Sigmoid colon (tissue), 7 donors: ENCODE measurements around the gene ESR1. TPM values are rescaled to one million over a fixed set of nuclear protein-coding genes. Genes with fewer than 3 reads are reported as not detected.

ENCODE experiments used
- DNase-seq: peaks from one replicate; pipeline ENCODE4 v3.0.0-alpha.2; 2019
- H3K27ac ChIP-seq, 4 donors: fragments of 200-600 bp; sonication (generic); one replicate each; pipeline ENCODE4 v1.5.1; 2016 to 2019; ENCODE audit warnings: mild to moderate bottlenecking in 1 of 4
- H3K27me3 ChIP-seq, 3 donors: fragments of 200-600 bp; sonication (generic); one replicate each; pipeline ENCODE4 v1.5.1; 2019; ENCODE audit warnings: mild to moderate bottlenecking in 1 of 3
- H3K36me3 ChIP-seq, 4 donors: fragments of 200-600 bp; sonication (generic); one replicate each; pipeline ENCODE4 v1.5.1; 2016 to 2019
- H3K4me1 ChIP-seq, 4 donors: fragments of 200-600 bp; sonication (generic); one replicate each; pipeline ENCODE4 v1.5.1; 2017 to 2019
- H3K4me3 ChIP-seq, 4 donors: fragments of 200-600 bp; sonication (generic); one replicate each; pipeline ENCODE4 v1.5.1; 2017 to 2019; ENCODE audit warnings: mild to moderate bottlenecking in 2 of 4, moderate library complexity in 1 of 4
- H3K9me3 ChIP-seq, 4 donors: fragments of 200-600 bp in 3 of 4; sonication (generic) in 3 of 4; one replicate each; pipeline versions ENCODE4 v1.5.1 to v1.6.1; 2013 to 2019
- CTCF ChIP-seq, 4 experiments: fragments of 450-650 bp in 3 of 4; fragments of 200-600 bp in 1 of 4; IDR thresholded peaks; one replicate each; pipeline ENCODE4 v1.5.1; 2016 to 2019; ENCODE audit warnings: antibody characterized with exemption in 4 of 4, mild to moderate bottlenecking in 3 of 4, moderate library complexity in 2 of 4
- EP300 ChIP-seq, 4 donors: sonication (generic); formaldehyde crosslinking; IDR thresholded peaks; one replicate each; pipeline ENCODE4 v1.6.1; 2017; ENCODE audit warnings: antibody characterized with exemption in 4 of 4
- POLR2A ChIP-seq, 2 donors: fragments of 450-650 bp; IDR thresholded peaks; one replicate each; pipeline ENCODE4 v1.6.1; 2016; ENCODE audit warnings: antibody characterized with exemption in 2 of 2, mild to moderate bottlenecking in 2 of 2, moderate library complexity in 2 of 2
- POLR2AphosphoS5 ChIP-seq, 4 donors: sonication (generic); formaldehyde crosslinking; IDR thresholded peaks; one replicate each; pipeline ENCODE4 v1.6.1; 2017; ENCODE audit warnings: antibody characterized with exemption in 4 of 4
- WGBS, 2 donors: extraction: QIAGEN DNeasy Blood & Tissue Kit; methylation state at CpG; one replicate each; pipeline ENCODE4 v1.1.7; 2013; 5-methylcytosine and 5-hydroxymethylcytosine counted together
- intact Hi-C: fragments of 100-400 bp; cut with DNase I; formaldehyde crosslinking; loops from one replicate; pipeline ENCODE4 v1.15.1; 2023
- polyA plus RNA-seq, 3 donors: library from polyadenylated mRNA; stranded (reverse); fragments of 200-250 nt; gene quantifications; one replicate each; pipeline ENCODE4 v1.2.3, GENCODE V29; 2013
- total RNA-seq, 4 donors: library from RNA; depleted of rRNA; stranded (reverse); fragments of >200 nt; gene quantifications; one replicate each; pipeline ENCODE4 v1.1.0, GENCODE V29; 2016
- donor health status: healthy with polysubstance abuse.
- donor health status: Bipolar disorder and iron deficiency.
- donor health status: healthy.

The ESR1 gene
- total and polyA plus RNA-seq, 7 donors = under 0.01 to 2.2 (median 0.91) TPM; not detected in 1

- Histone ChIP-seq H3K4me3 (no peak overlapping the region), H3K36me3 (no peaks in the 10 kb centered on the region), H3K27me3 (no peaks in the 10 kb centered on the region), H3K4me1 (no peaks in the 10 kb centered on the region), H3K27ac (no peak overlapping the region), H3K9me3 (no peaks in the 10 kb centered on the region)
- 19 to 41% methylated on average over 3 of the region's 3 CpGs for WGBS, 2 donors
- no peak for DNase-seq
- no peak for TF ChIP-seq POLR2AphosphoS5 (IDR thresholded peaks at IDR 0.05)
- no peak for TF ChIP-seq CTCF (IDR thresholded peaks at IDR 0.05)
- TF ChIP-seq POLR2A (IDR thresholded peaks at IDR 0.05) = no peak
- no peak for TF ChIP-seq EP300 (IDR thresholded peaks at IDR 0.05)
- intact Hi-C loops = no loop called here
Measured at GRCh38 chr6:151948002-151948743, 140.7 kb downstream of the ESR1 start.

GRCh38 chr6:151958332-151958731 lies 150.8 kb downstream of the ESR1 start:
- H3K4me3 ChIP-seq = no peak overlapping the region
- intact Hi-C loops = no loop called here
- WGBS, 2 donors = 76 to 83% methylated on average over 2 of the region's 2 CpGs
- no peaks in the 10 kb centered on the region for H3K36me3 ChIP-seq
- no peaks in the 10 kb centered on the region for H3K27me3 ChIP-seq
- no peaks in the 10 kb centered on the region for H3K4me1 ChIP-seq
- no peak overlapping the region for H3K27ac ChIP-seq
- no peak for TF ChIP-seq POLR2A (IDR thresholded peaks at IDR 0.05)
- TF ChIP-seq POLR2AphosphoS5 (IDR thresholded peaks at IDR 0.05) = no peak
- no peak for TF ChIP-seq EP300 (IDR thresholded peaks at IDR 0.05)
- no peak for TF ChIP-seq CTCF (IDR thresholded peaks at IDR 0.05)
- peaks cover 0 to 3% (median 0%) of the 10 kb centered on the region in 4 donors for H3K9me3 ChIP-seq
- no peak for DNase-seq

- no peak for TF ChIP-seq POLR2A (IDR thresholded peaks at IDR 0.05)
- Histone ChIP-seq H3K27me3 (no peaks in the 10 kb centered on the region), H3K4me1 (no peaks in the 10 kb centered on the region), H3K9me3 (peaks cover 0 to 3% (median 0%) of the 10 kb centered on the region in 4 donors), H3K36me3 (no peaks in the 10 kb centered on the region), H3K27ac (no peak overlapping the region), H3K4me3 (no peak overlapping the region)
- intact Hi-C loops = no loop called here
- 68 to 79% methylated on average over 3 of the region's 3 CpGs for WGBS, 2 donors
- DNase-seq = no peak
Measured at GRCh38 chr6:151959086-151959485, 151.6 kb downstream of the ESR1 start.

- Histone ChIP-seq H3K27me3 (no peaks in the 10 kb centered on the region), H3K27ac (no peak overlapping the region), H3K36me3 (no peaks in the 10 kb centered on the region), H3K4me3 (no peak overlapping the region), H3K4me1 (no peaks in the 10 kb centered on the region), H3K9me3 (peaks cover 0 to 3% (median 0%) of the 10 kb centered on the region in 4 donors)
- no peak for DNase-seq
- intact Hi-C loops = no loop called here
- TF ChIP-seq CTCF (IDR thresholded peaks at IDR 0.05) (no peak), POLR2A (IDR thresholded peaks at IDR 0.05) (no peak), POLR2AphosphoS5 (IDR thresholded peaks at IDR 0.05) (no peak), EP300 (IDR thresholded peaks at IDR 0.05) (no peak)
- WGBS, 2 donors = 73 to 90% methylated on average over 5 of the region's 5 CpGs
Measured at GRCh38 chr6:151961809-151962208, 154.3 kb downstream of the ESR1 start.

GRCh38 chr6:151962246-151962846 lies 154.9 kb downstream of the ESR1 start:
- H3K9me3 ChIP-seq = peaks cover 0 to 3% (median 0%) of the 10 kb centered on the region in 4 donors
- H3K4me3 ChIP-seq = no peak overlapping the region
- H3K27ac ChIP-seq = no peak overlapping the region
- no peak for DNase-seq
- TF ChIP-seq POLR2A (IDR thresholded peaks at IDR 0.05) (no peak), EP300 (IDR thresholded peaks at IDR 0.05) (no peak), CTCF (IDR thresholded peaks at IDR 0.05) (no peak), POLR2AphosphoS5 (IDR thresholded peaks at IDR 0.05) (no peak)
- WGBS, 2 donors = 49 to 51% methylated on average over 5 of the region's 5 CpGs
- no peaks in the 10 kb centered on the region for H3K4me1 ChIP-seq
- no peaks in the 10 kb centered on the region for H3K36me3 ChIP-seq
- intact Hi-C loops = no loop called here
- H3K27me3 ChIP-seq = no peaks in the 10 kb centered on the region
